HCT116 (cell line): ENCODE results near the gene ACSS2. TPM values are rescaled to one million over a fixed set of nuclear protein-coding genes. Genes with fewer than 3 reads are reported as not detected.

ENCODE experiments used
- ATAC-seq: fragments of 200-7000 bp; cut with Tn5 transposase; 2 replicates; pipeline ENCODE4 v1.9.1; 2020; ENCODE audit warnings: mild to moderate bottlenecking, moderate library complexity
- BruUV-seq: library from RNA; stranded (reverse); fragments of 400-500 nt; replicated peaks from 2 replicates; lab custom pipeline; 2021; lab: Mats Ljungman, UMichigan
- CTCF ChIA-PET: fragments of 300-600 bp; sonication (Branson Sonifier 250); formaldehyde crosslinking; loops from one replicate; lab custom pipeline; 2021; ENCODE audit warnings: antibody characterized with exemption; lab: Charles Lee
- POLR2A ChIA-PET: fragments of 300-600, 350-600 bp; sonication (Branson Sonifier 250); formaldehyde crosslinking; loops from one replicate; lab custom pipeline; 2021; ENCODE audit warnings: antibody characterized with exemption; lab: Charles Lee
- RAD21 ChIA-PET, 2 experiments: fragments of 300-600 bp; sonication (Branson Sonifier 250); formaldehyde crosslinking; loops; one replicate each; lab custom pipeline; 2023; ENCODE audit warnings: low total read pairs in 2 of 2; ENCODE audit not compliant: uncharacterized antibody in 2 of 2, unreplicated experiment in 2 of 2, low non-redundant PET in 1 of 2; lab: Charles Lee
- DNase-seq: peaks from one replicate; pipeline ENCODE4 v3.0.0-alpha.2; 2010; ENCODE audit warnings: low read depth, low spot score
- H2AFZ ChIP-seq: fragments of 200-600 bp; shearing (Covaris generic), sonication (generic); 2 replicates; pipeline ENCODE4 v1.6.1; 2017; ENCODE audit warnings: low read depth, mixed run types, mixed read lengths, antibody characterized with exemption, low read length; ENCODE audit not compliant: poor library complexity, severe bottlenecking
- H3K27ac ChIP-seq: 2 replicates; pipeline ENCODE4 v1.5.1; 2012; ENCODE audit warnings: low read depth, low read length
- H3K27me3 ChIP-seq: fragments of 200-600 bp; sonication (generic); 2 replicates; pipeline ENCODE4 v1.6.1; 2016; ENCODE audit warnings: mixed run types, low read length, mixed read lengths; ENCODE audit not compliant: insufficient read depth
- H3K36me3 ChIP-seq, 2 experiments: fragments of 200-500 bp in 1 of 2; fragments of 200-600 bp in 1 of 2; sonication (Bioruptor generic) in 1 of 2; sonication (generic) in 1 of 2; 2 replicates each; pipeline versions ENCODE4 v1.5.1 to v1.6.1; 2014 to 2016; ENCODE audit warnings: low read length in 2 of 2, inconsistent platforms in 1 of 2, mixed read lengths in 1 of 2, mixed run types in 1 of 2; ENCODE audit not compliant: insufficient read depth in 2 of 2, control insufficient read depth in 1 of 2
- H3K4me1 ChIP-seq, 2 experiments: fragments of 200-600 bp in 1 of 2; sonication (generic) in 1 of 2; 2 replicates each; pipeline versions ENCODE4 v1.5.1 to v1.6.1; 2012 to 2017; ENCODE audit warnings: low read length in 2 of 2, inconsistent platforms in 1 of 2, mild to moderate bottlenecking in 1 of 2, mixed read lengths in 1 of 2, mixed run types in 1 of 2, moderate library complexity in 1 of 2; ENCODE audit not compliant: insufficient read depth in 2 of 2, control insufficient read depth in 1 of 2
- H3K4me2 ChIP-seq: fragments of 200-600 bp; sonication (generic); 2 replicates; pipeline ENCODE4 v1.6.1; 2017; ENCODE audit warnings: mixed run types, low read length, mixed read lengths
- H3K4me3 ChIP-seq, 2 experiments: fragments of 200-600 bp in 1 of 2; sonication (generic) in 1 of 2; replicated peaks in 1 of 2; 2 replicates each; pipeline ENCODE4 v1.5.1; 2011 to 2016; ENCODE audit warnings: low read length in 2 of 2, control low read depth in 1 of 2, low read depth in 1 of 2, mild to moderate bottlenecking in 1 of 2, mixed read lengths in 1 of 2, mixed run types in 1 of 2
- H3K79me2 ChIP-seq: fragments of 200-600 bp; sonication (generic); 2 replicates; pipeline ENCODE4 v1.6.1; 2017; ENCODE audit warnings: mild to moderate bottlenecking, mixed run types, low read length, moderate library complexity, mixed read lengths; ENCODE audit not compliant: insufficient read depth
- H3K9ac ChIP-seq: fragments of 200-600 bp; sonication (generic); 2 replicates; pipeline ENCODE4 v1.6.1; 2016; ENCODE audit warnings: low read length, mixed read lengths
- H3K9me2 ChIP-seq: fragments of 200-600 bp; sonication (generic), shearing (Covaris generic); 2 replicates; pipeline ENCODE4 v1.6.1; 2017; ENCODE audit warnings: mixed run types, mild to moderate bottlenecking, moderate library complexity; ENCODE audit not compliant: insufficient read depth
- H3K9me3 ChIP-seq, 2 experiments: fragments of 200-500 bp in 1 of 2; fragments of 200-600 bp in 1 of 2; sonication (Bioruptor generic) in 1 of 2; sonication (generic) in 1 of 2; 2 replicates each; pipeline ENCODE4 v1.6.1; 2014 to 2017; ENCODE audit warnings: low read length in 2 of 2, mixed read lengths in 2 of 2, inconsistent platforms in 1 of 2, low read depth in 1 of 2, mild to moderate bottlenecking in 1 of 2, mixed run types in 1 of 2, moderate library complexity in 1 of 2; ENCODE audit not compliant: control insufficient read depth in 1 of 2, insufficient read depth in 1 of 2
- H4K20me1 ChIP-seq: fragments of 200-600 bp; sonication (generic), shearing (Covaris generic); 2 replicates; pipeline ENCODE4 v1.6.1; 2017; ENCODE audit warnings: mixed run types, mild to moderate bottlenecking, moderate library complexity; ENCODE audit not compliant: insufficient read depth
- ATF3 ChIP-seq: IDR thresholded peaks from 2 replicates; pipeline ENCODE4 v1.6.1; 2012
- CBX3 ChIP-seq: IDR thresholded peaks from 2 replicates; pipeline ENCODE4 v1.6.1; 2012; ENCODE audit warnings: low read depth
- CEBPB ChIP-seq: IDR thresholded peaks from 2 replicates; pipeline ENCODE4 v1.6.1; 2012; ENCODE audit warnings: low read depth
- CTCF ChIP-seq, 3 experiments: fragments of 200-600 bp in 1 of 3; sonication (generic) in 1 of 3; IDR thresholded peaks in 2 of 3; conservative IDR thresholded peaks in 1 of 3; 2 replicates each; pipeline ENCODE4 v1.5.1; 2012 to 2017; ENCODE audit warnings: low read depth in 2 of 3, low read length in 2 of 3, antibody characterized with exemption in 1 of 3, borderline replicate concordance in 1 of 3, control low read depth in 1 of 3, mild to moderate bottlenecking in 1 of 3, mixed read lengths in 1 of 3, mixed run types in 1 of 3, moderate library complexity in 1 of 3; ENCODE audit not compliant: insufficient read depth in 1 of 3
- EGR1 ChIP-seq: IDR thresholded peaks from 2 replicates; pipeline ENCODE4 v1.6.1; 2012; ENCODE audit warnings: low read depth
- ELF1 ChIP-seq: IDR thresholded peaks from 2 replicates; pipeline ENCODE4 v1.6.1; 2012; ENCODE audit warnings: low read depth, borderline replicate concordance
- EZH2 ChIP-seq: fragments of 200-600 bp; sonication (generic); IDR thresholded peaks from 2 replicates; pipeline ENCODE4 v1.6.1; 2017; ENCODE audit warnings: antibody characterized with exemption, mixed run types
- EZH2phosphoT487 ChIP-seq: fragments of 200-600 bp; IDR thresholded peaks from 2 replicates; pipeline ENCODE4 v1.6.1; 2018; ENCODE audit warnings: antibody characterized with exemption, borderline replicate concordance
- FOSL1 ChIP-seq: IDR thresholded peaks from 2 replicates; pipeline ENCODE4 v1.6.1; 2012; ENCODE audit warnings: low read depth
- JUND ChIP-seq: IDR thresholded peaks from 2 replicates; pipeline ENCODE4 v1.6.1; 2012
- MAX ChIP-seq: IDR thresholded peaks from 2 replicates; pipeline ENCODE4 v1.6.1; 2012
- POLR2A ChIP-seq: IDR thresholded peaks from 2 replicates; pipeline ENCODE4 v1.7.0; 2011; ENCODE audit warnings: borderline replicate concordance; ENCODE audit not compliant: insufficient read depth, insufficient read length; ENCODE audit errors: extremely low read depth
- RAD21 ChIP-seq: IDR thresholded peaks from 2 replicates; pipeline ENCODE4 v1.6.1; 2012; ENCODE audit warnings: low read depth, mild to moderate bottlenecking
- REST ChIP-seq: IDR thresholded peaks from 2 replicates; pipeline ENCODE4 v1.6.1; 2012; ENCODE audit warnings: low read depth
- SIN3A ChIP-seq: IDR thresholded peaks from 2 replicates; pipeline ENCODE4 v1.6.1; 2012; ENCODE audit warnings: low read depth
- SRF ChIP-seq: IDR thresholded peaks from 2 replicates; pipeline ENCODE4 v1.6.1; 2012; ENCODE audit warnings: low read depth
- TCF7L2 ChIP-seq: IDR thresholded peaks from 2 replicates; pipeline ENCODE4 v1.7.0; 2011; ENCODE audit warnings: borderline replicate concordance, inconsistent platforms; ENCODE audit not compliant: insufficient read depth, insufficient read length; ENCODE audit errors: extremely low read depth
- ZBTB33 ChIP-seq: IDR thresholded peaks from 2 replicates; pipeline ENCODE4 v1.6.1; 2011; ENCODE audit warnings: mild to moderate bottlenecking, low read length, moderate library complexity; ENCODE audit not compliant: insufficient replicate concordance; ENCODE audit errors: extremely low read depth
- ZNF274 ChIP-seq: fragments of 200-500 bp; sonication (Bioruptor generic); IDR thresholded peaks from 2 replicates; pipeline ENCODE4 v1.6.1; 2014; ENCODE audit warnings: mild to moderate bottlenecking, low read depth, low read length, inconsistent platforms
- intact Hi-C: fragments of 100-400 bp; cut with micrococcal nuclease; formaldehyde crosslinking; loops from 2 replicates; pipeline ENCODE4 v1.10.0; 2022
- total RNA-seq: library from RNA; stranded (reverse); gene quantifications from one replicate; pipeline ENCODE4 v1.2.1, GENCODE V29; 2021; ENCODE audit not compliant: unreplicated experiment

Gene ACSS2
- total RNA-seq, 1 experiment from 2014 or later = 71.7 TPM

GRCh38 chr20:34956751-34957472 is 80.5 kb downstream of the ACSS2 start:
- no peaks in the 10 kb centered on the region for H4K20me1 ChIP-seq
- no peaks in the 10 kb centered on the region for H3K9me2 ChIP-seq
- H3K9me3 ChIP-seq = no peaks in the 10 kb centered on the region
- peaks cover 7 to 24% of the 10 kb centered on the region in 2 experiments for H3K4me1 ChIP-seq
- H3K79me2 ChIP-seq = peaks cover 15% of the 10 kb centered on the region
- H3K27me3 ChIP-seq = no peaks in the 10 kb centered on the region
- RAD21 ChIA-PET = no interaction called here
- H3K9ac ChIP-seq = no peak overlapping the region
- BruUV-seq = no TSS peak
- no peak overlapping the region for H3K27ac ChIP-seq
- DNase-seq (no peak), ATAC-seq (no peak)
- CTCF ChIA-PET = interaction anchor here (3.3 kb wide), 1 partner anchor 82 kb away, joined by 26 read pairs; the partner anchor contains the start of gene ACSS2
- no peak overlapping the region for H3K4me2 ChIP-seq
- 0 out of 4 replicates have a peak, but pooled peaks cover 0 to 2% of the 10 kb centered on the region in 2 experiments for H3K36me3 ChIP-seq
- intact Hi-C loops = no loop called here
- H2AFZ ChIP-seq = no peak overlapping the region
- POLR2A ChIA-PET = interaction anchor here (1.1 kb wide), 1 partner anchor 81 kb away, joined by 7 read pairs; the partner anchor contains the start of gene ACSS2
- TF ChIP-seq CBX3 (no peak), EGR1 (no peak), SRF (no peak), FOSL1 (no peak), REST (no peak), ELF1 (no peak), CEBPB (no peak), CTCF (IDR thresholded peaks at IDR 0.05 in 2 of 3, conservative IDR thresholded peaks at IDR 0.05 in 1 of 3; ENCODE audit: borderline replicate concordance in 1 of 3, insufficient read depth in 1 of 3, low read depth in 2 of 3, low read length in 2 of 3) (no peak), RAD21 (no peak), ZNF274 (no peak), EZH2phosphoT487 (no peak), JUND (no peak), SIN3A (no peak), MAX (no peak), ATF3 (no peak), TCF7L2 (no peak), ZBTB33 (no peak), POLR2A (no peak), EZH2 (no peak)
- no peak overlapping the region for H3K4me3 ChIP-seq
